ENCODE results near the gene DDX23. TPM values are rescaled to one million over a fixed set of nuclear protein-coding genes. Genes with fewer than 3 reads are reported as not detected.

Gene DDX23
- total RNA-seq, 1 experiment from 2014 or later = 102 TPM

GRCh38 chr12:48866052-48866711, 14.2 kb upstream of the DDX23 start:
- H3F3A ChIP-seq (ENCODE audit: low read length, unreplicated experiment) = no peaks in the 10 kb centered on the region
- intact Hi-C loops (cut with micrococcal nuclease) = no loop called here
- no peaks in the 10 kb centered on the region for H3K27me3 ChIP-seq (ENCODE audit: low read length)
- CTCF ChIA-PET = interaction anchor here (1.1 to 1.3 kb wide), 2 partner anchors 13 kb away, joined by 8 to 17 read pairs; no protein-coding TSS in a partner anchor
- H3K9ac ChIP-seq (ENCODE audit: low read length) = peak overlapping the region; percentile 6; the same call in 1 of the 2 replicates
- no peaks in the 10 kb centered on the region for H4K20me1 ChIP-seq (ENCODE audit: low read length)
- H3K4me1 ChIP-seq (ENCODE audit: insufficient read depth, low read length) = peaks cover 20% of the 10 kb centered on the region
- no peaks in the 10 kb centered on the region for H3K9me3 ChIP-seq (ENCODE audit: low read length)
- H3K9me2 ChIP-seq (replicated peaks; ENCODE audit: low read length) = no peaks in the 10 kb centered on the region
- H2AFZ ChIP-seq (ENCODE audit: low read length) = peak overlapping the region; percentile 86; the same call in 1 of the 2 replicates
- H3K36me3 ChIP-seq (ENCODE audit: low read depth, low read length) = no peaks in the 10 kb centered on the region
- H3K27ac ChIP-seq (ENCODE audit: low read length) = peak overlapping the region; percentile 80
- no peak for TF ChIP-seq CTCF (conservative IDR thresholded peaks at IDR 0.05; ENCODE audit: low read depth, low read length)
- H3K79me2 ChIP-seq (ENCODE audit: low read length) = no peaks in the 10 kb centered on the region
- ATAC-seq (peak; percentile 3), DNase-seq (no peak)
- no TSS peak for BruUV-seq (replicated peaks)
- POLR2A ChIA-PET (ENCODE audit: unreplicated experiment) = interaction anchor here (0.6 kb wide), 2 partner anchors 14 to 203 kb away, joined by 3 to 6 read pairs; partner anchors contain the start of genes DDX23 and RHEBL1
- H3K4me2 ChIP-seq (ENCODE audit: low read length) = peak overlapping the region; percentile 97
- H3K4me3 ChIP-seq (ENCODE audit: low read length) = peak overlapping the region; percentile 85

- Histone ChIP-seq H3K9ac (ENCODE audit: low read length) (peak within 1 kb of the TSS; percentile 71), H3K27me3 (ENCODE audit: low read length) (no peaks in the 10 kb centered on the region), H3K4me3 (ENCODE audit: low read length) (peak within 1 kb of the TSS; percentile 85), H2AFZ (ENCODE audit: low read length) (peak within 1 kb of the TSS; percentile 86), H3K9me3 (ENCODE audit: low read length) (no peaks in the 10 kb centered on the region), H3K27ac (ENCODE audit: low read length) (peak within 1 kb of the TSS; percentile 80), H3F3A (ENCODE audit: low read length, unreplicated experiment) (no peaks in the 10 kb centered on the region), H3K36me3 (ENCODE audit: low read depth, low read length) (no peaks in the 10 kb centered on the region), H3K9me2 (replicated peaks; ENCODE audit: low read length) (no peaks in the 10 kb centered on the region), H3K79me2 (ENCODE audit: low read length) (no peaks in the 10 kb centered on the region), H3K4me1 (ENCODE audit: insufficient read depth, low read length) (peaks cover 20% of the 10 kb centered on the region), H4K20me1 (ENCODE audit: low read length) (no peaks in the 10 kb centered on the region), H3K4me2 (ENCODE audit: low read length) (peak within 1 kb of the TSS; percentile 97)
- ATAC-seq (peak; percentile 89), DNase-seq (peak; percentile 95)
- ChIA-PET POLR2A (ENCODE audit: unreplicated experiment) (interaction anchor here (0.6 kb wide), 4 partner anchors 13 to 204 kb away, joined by 3 to 10 read pairs (median 4); partner anchors contain the start of genes DDX23 and RHEBL1), CTCF (interaction anchor here (1.3 kb wide), 1 partner anchor 12 kb away, joined by 17 read pairs; no protein-coding TSS in a partner anchor)
- intact Hi-C loops (cut with micrococcal nuclease) = no loop called here
- TF ChIP-seq CTCF (conservative IDR thresholded peaks at IDR 0.05; ENCODE audit: low read depth, low read length) (0 out of 2 replicates have a peak, but pooled peaks have one; percentile 10), EZH2phosphoT487 (IDR thresholded peaks at IDR 0.05; ENCODE audit: borderline replicate concordance, low read length) (no peak)
- BruUV-seq (replicated peaks) = TSS peak; percentile 72
These were observed 13.5 kb upstream of the DDX23 start, which contains the start of gene RND1 for GRCh38 chr12:48865281-48866051. Gene RND1, minus strand, starts transcription at chr12:48865870. Its CDS starts 103 bp downstream, at chr12:48865767.

GRCh38 chr12:48863291-48863690, 11.3 kb upstream of the DDX23 start:
- CTCF ChIA-PET = no interaction called here
- no peak for TF ChIP-seq EZH2phosphoT487 (IDR thresholded peaks at IDR 0.05; ENCODE audit: borderline replicate concordance, low read length)
- TF ChIP-seq EZH2 (IDR thresholded peaks at IDR 0.05; ENCODE audit: low read length, unreplicated experiment) = no peak
- no peak for TF ChIP-seq CTCF (conservative IDR thresholded peaks at IDR 0.05; ENCODE audit: low read depth, low read length)
- Histone ChIP-seq H2AFZ (ENCODE audit: low read length) (no peak overlapping the region), H3K9ac (ENCODE audit: low read length) (no peak overlapping the region), H3K4me2 (ENCODE audit: low read length) (no peak overlapping the region), H3K79me2 (ENCODE audit: low read length) (no peaks in the 10 kb centered on the region), H3K27ac (ENCODE audit: low read length) (no peak overlapping the region), H3K9me2 (replicated peaks; ENCODE audit: low read length) (no peaks in the 10 kb centered on the region), H4K20me1 (ENCODE audit: low read length) (no peaks in the 10 kb centered on the region), H3K9me3 (ENCODE audit: low read length) (no peaks in the 10 kb centered on the region), H3K4me1 (ENCODE audit: insufficient read depth, low read length) (peaks cover 20% of the 10 kb centered on the region), H3K4me3 (ENCODE audit: low read length) (no peak overlapping the region), H3K36me3 (ENCODE audit: low read depth, low read length) (no peaks in the 10 kb centered on the region), H3K27me3 (ENCODE audit: low read length) (no peaks in the 10 kb centered on the region), H3F3A (ENCODE audit: low read length, unreplicated experiment) (no peaks in the 10 kb centered on the region)
- intact Hi-C loops (cut with micrococcal nuclease) = no loop called here
- POLR2A ChIA-PET (ENCODE audit: unreplicated experiment) = no interaction called here
- no TSS peak for BruUV-seq (replicated peaks)
- ATAC-seq = no peak
- DNase-seq = no peak
